Kidney (tissue), 14 donors: ENCODE data around the gene TCEANC2. TPM values are rescaled to one million over a fixed set of nuclear protein-coding genes. Genes with fewer than 3 reads are reported as not detected.
"Not testable (repeated sequence)": the region's sequence is repeated elsewhere in the genome, so short reads cannot be mapped to it uniquely, and the experiment has no call there.

Experiments used
- DNase-seq, 5 donors: peaks; one replicate each; pipeline ENCODE4 v3.0.0-alpha.2; 2013 to 2020
- FAIRE-seq: peaks from 2 replicates; lab custom pipeline; 2012; peaks lifted over from hg19 to GRCh38; lab: Jason Lieb, UNC
- H3K27ac ChIP-seq, 2 donors: one replicate each; pipeline ENCODE4 v1.7.0; 2013; ENCODE audit warnings: low read depth in 2 of 2, low read length in 2 of 2, inconsistent platforms in 1 of 2
- H3K27me3 ChIP-seq: one replicate; pipeline ENCODE4 v1.7.1; 2013; ENCODE audit warnings: low read length, inconsistent platforms; ENCODE audit not compliant: control insufficient read depth, insufficient read depth
- H3K36me3 ChIP-seq, 3 donors: one replicate each; pipeline versions ENCODE4 v1.7.0 to v1.7.1; 2013; ENCODE audit warnings: low read length in 3 of 3, control low read depth in 1 of 3, inconsistent platforms in 1 of 3; ENCODE audit not compliant: insufficient read depth in 3 of 3, control insufficient read depth in 2 of 3
- H3K4me1 ChIP-seq, 3 donors: one replicate each; pipeline versions ENCODE4 v1.7.0 to v1.7.1; 2013; ENCODE audit warnings: low read length in 3 of 3, inconsistent platforms in 1 of 3, low read depth in 1 of 3; ENCODE audit not compliant: control insufficient read depth in 2 of 3, insufficient read depth in 2 of 3
- H3K4me3 ChIP-seq, 3 donors: one replicate each; pipeline versions ENCODE4 v1.7.0 to v1.8.1; 2013; ENCODE audit warnings: low read length in 3 of 3, control low read depth in 1 of 3, inconsistent platforms in 1 of 3
- H3K9ac ChIP-seq, 3 donors: one replicate each; pipeline versions ENCODE4 v1.7.0 to v1.7.1; 2013; ENCODE audit warnings: low read length in 3 of 3, control low read depth in 1 of 3, inconsistent platforms in 1 of 3
- H3K9me3 ChIP-seq, 3 donors: one replicate each; pipeline versions ENCODE4 v1.7.0 to v1.7.1; 2013; ENCODE audit warnings: low read length in 3 of 3, control low read depth in 1 of 3, inconsistent platforms in 1 of 3; ENCODE audit not compliant: control insufficient read depth in 2 of 3, insufficient read depth in 1 of 3
- CTCF ChIP-seq: IDR thresholded peaks from 3 replicates; pipeline ENCODE4 v1.5.1; 2012; ENCODE audit warnings: mild to moderate bottlenecking, moderate library complexity, borderline replicate concordance; ENCODE audit not compliant: insufficient read depth; ENCODE audit errors: extremely low read depth
- intact Hi-C: fragments of 100-400 bp; cut with DNase I; formaldehyde crosslinking; loops from one replicate; pipeline ENCODE4 v1.11.1; 2022
- polyA plus RNA-seq: library from polyadenylated mRNA; stranded (reverse); fragments of 350-450 nt; fragmentation: Illumina TruSeq; extraction: RNeasy Lipid Tissue Mini Kit (QIAGEN cat#74804); gene quantifications from one replicate; pipeline ENCODE4 v1.2.3, GENCODE V29; 2014; ENCODE audit warnings: low read depth, low replicate concordance; ENCODE audit not compliant: insufficient read depth
- total RNA-seq: library from RNA; stranded (reverse); fragmentation: NEBNext Ultra II Directional; extraction: Animal tissue kit (Norgen Biotek cat#: 25700); gene quantifications from one replicate; pipeline ENCODE4 v1.2.1, GENCODE V29; 2021
- donor health status: control.
- donor health status: control.
- donor health status: control.
- donor health status: control.
- donor health status: control.
- donor health status: DM: yes; HTN: yes; CAD: no.
- donor health status: Normal renal cell carcinoma (clear cell type).

The TCEANC2 gene
- total and polyA plus RNA-seq, 2 donors from 2014 or later, result 3.1 to 5.1 TPM

- Histone ChIP-seq H3K4me1 (no peaks in the 10 kb centered on the region), H3K27me3 (no peaks in the 10 kb centered on the region), H3K27ac (no peak overlapping the region), H3K36me3 (no peaks in the 10 kb centered on the region), H3K9ac (no peak overlapping the region), H3K9me3 (no peaks in the 10 kb centered on the region), H3K4me3 (no peak overlapping the region)
- intact Hi-C loops, result no loop called here
- DNase-seq (peak in 1 of 5 donors; percentile 29), FAIRE-seq (no peak)
- no peak for TF ChIP-seq CTCF
Measured at GRCh38 chr1:54016343-54017282, 36.8 kb upstream of the TCEANC2 start.

GRCh38 chr1:54017979-54018378 is 35.4 kb upstream of the TCEANC2 start, which contains the start of gene LDLRAD1:
TSS of gene LDLRAD1 (minus strand) at chr1:54018186. CDS start at chr1:54018112, 74 bp downstream.
- no peak for FAIRE-seq
- intact Hi-C loops, result no loop called here

GRCh38 chr1:54018635-54019034 is 34.8 kb upstream of the TCEANC2 start:
- Histone ChIP-seq H3K9ac (no peak overlapping the region), H3K4me1 (no peaks in the 10 kb centered on the region), H3K27me3 (no peaks in the 10 kb centered on the region), H3K36me3 (no peaks in the 10 kb centered on the region), H3K27ac (no peak overlapping the region), H3K9me3 (no peaks in the 10 kb centered on the region), H3K4me3 (no peak overlapping the region)
- FAIRE-seq (no peak), DNase-seq (no peak)
- TF ChIP-seq CTCF, result no peak
- intact Hi-C loops, result no loop called here

More at GRCh38 chr1:54017979-54018378, 35.4 kb upstream of the TCEANC2 start, which contains the start of gene LDLRAD1:
- no peak within 1 kb of the TSS for H3K27ac ChIP-seq
- no peaks in the 10 kb centered on the region for H3K9me3 ChIP-seq
- DNase-seq, result peak in 1 of 5 donors; percentile 80
- H3K36me3 ChIP-seq, result no peaks in the 10 kb centered on the region
- no peaks in the 10 kb centered on the region for H3K4me1 ChIP-seq
- H3K4me3 ChIP-seq, result no peak within 1 kb of the TSS
- TF ChIP-seq CTCF, result no peak
- H3K9ac ChIP-seq, result no peak within 1 kb of the TSS
- H3K27me3 ChIP-seq, result no peaks in the 10 kb centered on the region

- intact Hi-C loops, H3K9me3 ChIP-seq, H3K27me3 ChIP-seq, H3K4me3 ChIP-seq, FAIRE-seq, DNase-seq, H3K4me1 ChIP-seq, H3K9ac ChIP-seq, H3K36me3 ChIP-seq, H3K27ac ChIP-seq: not testable (repeated sequence)
Measured at GRCh38 chr1:54019562-54020176, 33.7 kb upstream of the TCEANC2 start.
